HG03565 (cell line): ENCODE data around the gene CORIN.
A peak's percentile ranks its signal among the peaks of the same experiment; 100 is the strongest.

Source experiments
- ATAC-seq: cut with Tn5 transposase; IDR thresholded peaks from one replicate; pipeline ENCODE4 v1.9.1; 2021; ENCODE audit warnings: mild to moderate bottlenecking, moderate library complexity; ENCODE audit not compliant: unreplicated experiment

CORIN gene

DNA sequence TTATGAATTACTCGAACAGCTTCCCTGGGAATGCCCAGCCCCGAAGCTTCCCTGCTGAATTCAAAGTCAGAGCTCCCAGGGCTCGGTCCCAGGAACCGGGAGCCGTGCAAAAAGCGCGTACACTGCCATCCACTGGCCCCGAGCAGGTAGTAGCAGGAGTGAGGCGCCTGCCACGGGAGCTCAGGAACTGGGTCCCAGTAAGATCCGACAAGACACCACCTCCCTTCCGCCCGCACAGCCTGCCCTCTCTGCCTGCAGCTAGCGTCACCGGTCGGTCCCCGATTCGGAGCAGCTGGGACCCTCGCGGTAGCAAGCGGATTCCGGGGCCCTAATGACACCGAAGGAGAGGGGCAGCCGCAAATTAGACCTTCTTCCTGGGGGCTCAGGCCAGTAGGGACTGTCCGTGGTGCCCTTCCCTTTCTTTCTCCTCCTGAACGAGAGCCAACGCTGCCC lies 1.2 kb downstream of the CORIN start:
- peak; percentile 41 for ATAC-seq

DNA sequence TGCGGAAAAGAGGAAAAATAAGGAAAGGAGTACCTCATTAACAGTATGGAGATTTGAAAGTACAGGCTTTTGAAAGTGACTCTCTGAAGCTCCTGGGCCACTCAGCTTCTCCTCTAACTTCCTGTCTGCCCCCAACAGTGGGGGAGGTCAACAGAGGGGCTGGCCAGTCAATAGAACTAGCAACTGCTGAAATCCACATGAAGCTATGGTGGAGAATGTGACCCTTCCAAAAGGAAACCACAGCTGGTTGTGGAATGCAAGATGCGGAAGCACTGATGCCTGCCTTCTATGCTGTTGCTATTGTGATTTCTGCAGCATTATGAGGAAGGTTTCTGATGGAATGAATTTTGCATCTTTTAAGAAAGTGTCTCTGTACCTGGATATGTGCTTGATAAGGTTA lies 2.4 kb downstream of the CORIN start:
- no peak for ATAC-seq

DNA sequence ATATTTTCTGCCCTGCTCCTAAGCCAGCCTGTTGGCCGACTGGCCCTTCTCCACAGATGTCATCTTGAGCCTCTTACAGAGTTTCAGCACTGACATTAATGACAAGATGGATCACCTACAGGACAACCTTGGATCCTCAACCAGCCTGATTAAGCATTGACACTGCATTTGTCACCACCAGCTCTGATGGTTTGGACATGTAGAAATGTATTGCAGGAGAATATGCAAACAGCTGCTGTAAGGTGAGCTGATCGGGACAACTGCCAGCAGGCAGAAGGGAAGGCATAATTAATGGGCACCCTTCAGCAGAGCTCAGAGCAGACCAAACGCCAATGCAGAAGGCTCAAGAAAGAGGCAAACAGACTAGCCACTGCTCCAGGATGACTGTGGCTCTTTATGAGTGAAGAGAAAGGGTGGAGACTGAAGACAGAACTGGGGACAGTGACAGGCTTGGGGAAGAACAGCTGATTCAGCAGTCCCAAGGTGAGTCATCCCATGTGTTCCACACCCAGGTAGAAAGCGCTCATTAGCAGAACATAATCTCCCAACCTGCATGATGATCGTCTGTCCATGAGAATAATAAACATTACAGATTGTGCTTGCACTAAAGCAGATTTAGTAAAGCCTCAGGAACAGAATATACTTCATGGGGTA lies 6.7 kb downstream of the CORIN start:
- no peak for ATAC-seq

DNA sequence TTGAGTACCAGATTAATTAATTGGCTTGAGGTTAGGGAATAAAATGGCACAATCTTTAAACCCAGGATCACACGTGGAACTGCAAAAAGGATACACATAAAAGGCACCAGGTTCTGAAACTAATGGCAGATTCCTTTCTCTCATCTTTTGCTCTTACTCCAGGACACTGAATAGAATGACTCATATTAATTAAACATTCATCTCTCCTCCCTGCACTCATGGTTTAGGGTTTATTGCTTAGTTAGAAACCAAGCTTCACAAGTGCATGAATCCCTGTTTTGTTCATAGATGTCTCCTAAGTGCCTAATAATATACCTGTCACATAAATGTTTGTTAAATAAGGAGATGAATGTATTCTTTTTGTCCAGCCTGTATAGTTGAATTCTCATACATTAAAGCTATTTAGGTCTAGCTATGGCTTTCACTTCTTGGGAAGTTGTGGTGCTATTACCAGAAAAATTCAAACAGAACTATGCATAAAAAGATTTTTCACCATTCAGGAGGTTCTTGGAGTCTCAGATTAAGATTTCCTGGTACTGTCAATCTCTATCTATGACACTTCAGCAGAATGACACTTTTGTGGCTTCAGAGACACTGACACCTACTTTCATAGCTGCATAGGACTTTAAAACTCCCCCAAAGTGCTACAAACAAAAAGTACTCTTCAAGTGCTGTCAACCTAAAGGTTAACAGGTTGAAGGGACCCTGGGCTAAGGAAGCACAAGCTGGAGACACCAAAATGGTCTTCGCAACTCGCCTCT lies 7.4 kb downstream of the CORIN start:
- no peak for ATAC-seq

DNA sequence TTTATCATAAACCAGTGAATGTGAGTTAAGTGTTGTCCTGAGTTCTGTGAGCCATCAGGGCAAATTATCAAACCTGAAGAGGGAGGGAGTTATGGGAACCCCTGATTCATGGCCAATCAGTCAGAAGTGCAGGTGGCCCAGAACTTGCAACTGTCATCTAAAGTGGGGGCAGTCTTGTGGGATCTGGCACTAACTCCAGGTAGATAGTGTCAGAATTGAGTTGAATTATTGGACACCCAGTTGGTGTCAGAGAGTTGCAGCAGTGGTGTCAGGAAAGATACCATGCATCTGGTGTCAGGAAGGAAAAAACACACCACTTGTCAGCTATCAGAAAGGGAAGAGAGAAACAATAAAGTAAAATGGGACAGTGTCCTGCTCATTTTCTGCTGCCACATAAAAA lies 8.4 kb downstream of the CORIN start:
- ATAC-seq, result no peak

DNA sequence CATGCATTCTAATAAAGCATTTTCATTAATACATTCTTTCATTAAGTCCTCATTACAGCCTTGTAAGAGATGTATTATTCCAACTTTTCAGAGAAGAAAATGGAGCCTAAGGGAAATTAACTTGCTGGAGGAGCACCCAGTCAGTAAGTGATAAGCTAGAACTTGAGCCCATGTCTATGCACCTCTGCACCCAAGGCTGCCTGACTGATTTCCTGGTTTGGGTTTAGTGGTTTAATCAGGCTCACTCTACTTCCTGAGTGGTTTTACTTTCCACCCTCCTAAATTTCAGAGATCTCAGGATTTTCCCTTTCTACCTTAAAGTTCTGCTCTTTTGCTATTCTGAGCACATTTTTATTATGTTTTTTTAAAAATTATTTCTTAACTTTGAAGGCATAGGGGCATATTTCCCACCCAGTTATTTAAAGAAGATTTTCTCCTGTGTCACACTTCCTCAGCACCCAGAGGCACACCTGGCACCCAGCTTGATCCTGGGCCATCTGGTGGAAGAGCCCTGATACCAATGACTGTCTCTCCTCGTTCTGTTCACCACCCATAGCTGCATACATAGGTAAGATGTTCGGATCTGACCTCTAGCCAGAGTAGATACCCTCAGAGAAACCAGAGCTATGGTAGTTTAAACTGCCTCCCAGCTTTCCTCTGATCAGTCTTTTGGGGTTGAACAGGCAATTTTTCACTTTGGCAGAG lies 10.4 kb downstream of the CORIN start:
- ATAC-seq, result no peak

DNA sequence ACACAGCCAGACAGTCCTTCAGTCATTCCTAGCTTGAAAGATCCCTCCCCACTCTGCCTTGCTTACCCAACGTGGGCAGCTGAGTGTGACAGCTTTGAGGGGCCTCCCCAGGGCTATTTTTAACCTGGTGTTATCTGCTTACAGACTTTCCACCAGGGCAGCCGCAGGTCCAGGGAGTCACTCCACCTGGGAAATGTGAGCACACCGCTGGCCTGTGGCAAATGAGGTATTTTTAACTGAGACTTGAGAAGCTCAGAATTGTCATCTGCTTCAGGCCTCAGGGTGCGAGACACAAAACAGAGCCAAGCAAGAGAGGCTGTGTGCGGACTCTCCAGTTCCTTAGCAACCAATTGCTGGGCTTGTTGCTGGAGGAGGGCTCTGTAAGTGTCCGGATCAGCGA lies 13.0 kb downstream of the CORIN start:
- ATAC-seq, result peak; percentile 53

DNA sequence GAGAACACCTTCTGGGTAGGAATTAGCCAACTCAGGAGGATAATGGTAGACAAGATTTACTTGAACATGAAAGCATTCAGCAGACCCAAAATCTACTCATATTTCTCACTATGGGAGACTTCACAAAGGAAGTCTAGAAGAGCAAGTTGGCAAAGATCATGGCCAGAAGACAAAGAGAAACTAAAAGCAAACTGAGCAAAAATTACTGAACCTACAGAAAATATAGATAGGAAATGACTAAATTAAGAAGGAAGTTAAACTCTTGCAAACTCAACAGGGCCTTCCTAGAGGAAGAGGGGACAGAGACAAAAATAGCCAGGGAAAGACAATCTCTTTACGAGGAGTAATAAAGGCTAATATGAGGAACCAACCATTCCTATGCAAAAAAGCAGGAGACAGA lies 18.7 kb downstream of the CORIN start:
- no peak for ATAC-seq

DNA sequence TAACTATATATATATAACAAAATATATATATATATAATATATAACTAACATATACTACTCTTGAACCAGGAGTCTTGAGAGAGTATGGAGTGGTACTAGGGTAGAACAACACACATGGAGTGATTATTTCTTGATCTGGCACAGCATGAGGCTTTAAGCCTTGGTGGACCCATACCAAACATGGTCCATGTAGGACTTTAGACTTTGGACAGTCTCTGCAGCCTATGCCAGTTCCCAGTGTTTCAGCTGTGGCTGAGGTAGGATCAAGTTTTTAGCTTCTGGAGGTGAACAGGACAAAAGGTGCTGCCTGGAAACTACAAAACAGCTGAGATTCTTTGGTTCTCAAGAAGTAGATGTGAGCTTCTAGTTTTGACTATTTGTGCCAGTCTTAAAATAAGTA lies 20.6 kb downstream of the CORIN start:
- no peak for ATAC-seq

DNA sequence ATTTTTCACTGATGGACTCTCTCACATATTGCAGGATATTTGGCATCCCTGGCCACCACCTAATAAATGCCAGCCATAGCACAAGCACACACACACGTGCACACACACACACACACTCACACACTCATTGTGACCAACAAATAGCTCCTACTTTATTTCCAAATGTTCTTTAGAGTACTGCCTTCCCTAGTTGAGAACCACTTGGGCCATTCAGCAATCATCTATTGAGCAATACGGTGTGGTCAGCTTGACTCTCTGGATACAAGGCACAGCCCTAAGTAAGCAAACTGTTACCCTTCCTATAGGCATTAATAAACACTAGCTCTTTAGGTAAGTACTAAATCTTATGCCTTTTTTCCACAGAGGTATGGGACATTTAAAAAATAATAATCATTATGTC lies 21.1 kb downstream of the CORIN start:
- ATAC-seq, result no peak

DNA sequence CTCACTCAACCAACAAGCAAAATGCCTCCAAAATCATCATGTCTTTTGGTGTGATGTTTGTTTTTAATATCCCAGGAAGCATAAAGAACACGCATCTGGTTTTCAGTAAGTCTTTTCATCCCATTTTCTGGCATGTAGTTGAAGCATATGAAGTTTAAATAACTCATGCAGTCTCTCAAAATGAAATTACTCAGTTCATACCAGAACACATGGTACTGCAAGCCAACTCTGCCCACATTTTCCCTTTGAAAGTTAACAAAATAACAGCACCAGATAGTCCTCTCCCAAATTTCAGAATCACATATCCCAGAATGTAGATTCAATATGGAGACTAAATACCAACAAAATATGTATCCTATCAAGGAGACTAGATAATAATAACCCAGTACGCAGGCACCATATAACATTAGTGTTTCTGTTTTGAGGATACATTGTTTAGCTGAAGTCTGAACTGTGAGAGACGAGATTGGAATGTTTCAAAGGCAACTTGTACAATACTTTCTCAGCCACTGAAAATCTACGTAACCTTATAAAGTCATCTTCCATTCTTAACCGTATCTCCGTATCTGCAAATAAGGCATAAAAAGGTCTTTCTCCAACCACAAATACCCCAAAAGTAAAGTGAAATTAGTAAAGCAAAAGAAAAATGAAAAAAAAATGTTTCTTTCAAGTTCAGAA lies 23.1 kb downstream of the CORIN start:
- ATAC-seq, result no peak

DNA sequence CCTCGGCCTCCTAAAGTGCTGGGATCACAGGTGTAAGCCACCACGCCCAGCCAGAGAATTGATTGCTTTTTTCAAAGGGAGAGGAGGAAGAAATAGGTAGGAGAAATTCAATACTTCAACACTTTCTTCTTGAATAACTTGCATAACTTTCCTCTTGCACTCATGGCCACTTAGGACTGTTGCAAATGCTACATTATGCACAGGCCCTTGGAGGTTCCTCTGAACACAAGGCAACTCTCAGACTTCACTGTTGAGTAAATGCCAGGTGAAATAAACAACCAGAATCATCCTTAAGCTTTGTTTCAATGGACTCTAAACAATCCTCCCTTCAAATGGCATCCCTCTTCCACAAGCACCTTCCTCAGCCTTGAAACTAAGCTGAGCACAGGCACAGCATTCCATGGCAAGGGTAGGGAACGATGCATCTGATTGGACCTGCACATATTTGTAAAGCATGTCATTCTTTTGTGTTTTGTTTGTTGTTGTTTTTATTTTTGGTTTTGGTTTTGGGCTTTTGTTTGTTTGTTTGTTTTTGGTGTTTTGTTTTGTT lies 28.1 kb downstream of the CORIN start:
- ATAC-seq, result no peak

DNA sequence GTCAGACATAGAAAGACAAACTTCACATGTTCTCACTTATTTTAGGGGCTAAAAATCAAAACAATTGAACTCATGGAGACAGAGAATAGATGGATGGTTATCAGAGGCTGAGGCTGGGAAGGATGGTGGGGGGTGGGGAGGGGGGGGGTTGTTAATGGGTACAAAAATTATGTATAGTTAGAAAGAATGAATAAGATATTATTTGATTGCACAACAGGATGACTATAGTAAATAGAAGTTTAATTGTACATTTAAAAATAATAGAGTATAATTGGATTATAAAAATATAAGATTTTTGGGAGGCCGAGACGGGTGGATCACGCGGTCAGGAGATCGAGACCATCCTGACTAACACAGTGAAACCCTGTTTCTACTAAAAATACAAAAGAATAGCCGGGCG lies 33.3 kb downstream of the CORIN start:
- no peak for ATAC-seq

DNA sequence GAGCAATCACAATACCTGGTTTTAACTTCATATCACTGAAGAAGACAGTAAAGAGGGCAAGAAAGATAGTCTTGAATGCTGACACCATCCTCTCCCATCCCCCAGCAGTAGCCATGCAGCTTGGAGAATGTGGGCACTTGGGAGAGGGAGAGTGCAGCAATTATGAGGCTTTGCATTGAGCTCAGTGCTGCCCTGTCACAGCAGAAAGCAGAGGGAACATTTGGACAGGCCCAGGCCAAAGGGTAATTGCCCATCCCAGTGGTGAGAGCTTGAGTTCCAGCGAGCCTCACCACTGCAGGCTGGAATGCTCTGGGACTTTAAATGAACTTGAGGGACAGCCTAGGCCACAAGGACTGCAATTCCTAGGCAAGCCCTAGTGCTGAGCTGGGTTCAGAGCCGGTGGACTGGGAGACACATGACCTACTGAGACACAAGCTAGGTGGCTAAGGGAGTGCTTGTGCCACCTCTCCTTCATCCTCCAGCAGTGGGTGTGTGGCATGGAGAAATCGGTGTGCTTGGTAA lies 36.3 kb downstream of the CORIN start:
- ATAC-seq, result no peak

DNA sequence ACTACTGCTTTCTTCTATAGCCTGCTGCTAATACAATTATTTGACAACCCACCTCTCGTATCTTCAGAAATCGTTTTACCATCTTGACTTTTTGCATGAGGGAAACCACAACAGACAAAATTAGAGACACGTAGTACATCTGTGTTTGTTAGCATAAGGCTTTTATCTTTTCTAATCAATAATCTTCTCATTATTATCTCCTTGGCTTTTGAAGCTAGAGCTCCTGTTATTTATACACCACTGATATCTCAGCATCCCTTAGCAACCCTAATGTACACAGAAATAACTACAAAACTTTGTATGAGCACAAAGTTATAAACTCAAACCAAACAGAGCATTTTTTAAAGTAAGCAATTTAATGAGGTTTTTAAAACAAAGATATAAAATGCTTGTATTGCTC lies 39.7 kb downstream of the CORIN start:
- ATAC-seq, result no peak

DNA sequence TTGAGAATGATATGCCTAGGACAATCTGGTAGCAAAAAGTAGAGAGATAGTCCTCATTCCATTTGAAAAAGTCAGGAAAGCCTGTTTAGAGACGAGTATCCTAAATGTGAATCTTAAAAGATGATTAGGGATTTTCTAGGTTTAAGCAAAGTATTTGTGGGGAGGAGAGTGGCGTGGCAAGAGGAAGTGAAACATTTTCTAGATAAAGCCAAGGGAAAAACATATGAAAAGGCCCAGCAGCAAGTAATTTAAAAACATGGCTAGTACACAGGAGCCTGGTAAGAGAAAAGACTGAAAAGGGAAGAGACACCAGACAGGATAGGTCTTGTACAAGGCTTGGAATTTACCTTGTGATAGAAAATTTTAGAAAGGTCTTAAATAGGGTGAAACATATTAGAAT lies 45.9 kb downstream of the CORIN start:
- no peak for ATAC-seq

DNA sequence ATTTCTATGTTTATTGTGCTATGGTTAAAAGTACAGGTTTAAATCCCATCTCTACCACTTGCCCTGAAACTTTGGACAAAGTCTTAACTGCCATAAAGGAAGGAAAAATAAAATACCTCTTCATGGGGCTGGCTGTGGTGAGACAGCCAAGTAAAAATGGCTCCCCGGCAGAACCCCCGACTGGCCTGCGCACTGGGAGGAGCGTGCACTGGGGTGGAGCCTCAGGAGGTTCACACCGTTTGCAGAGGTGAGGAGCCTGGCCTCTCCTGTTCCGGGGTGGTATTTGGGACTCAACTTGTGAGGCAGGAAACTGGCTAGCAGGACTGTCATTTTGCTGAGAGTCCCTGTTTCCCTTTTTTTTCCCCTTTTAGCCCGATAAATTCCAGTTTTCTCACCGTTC lies 47.8 kb downstream of the CORIN start:
- ATAC-seq, result no peak

DNA sequence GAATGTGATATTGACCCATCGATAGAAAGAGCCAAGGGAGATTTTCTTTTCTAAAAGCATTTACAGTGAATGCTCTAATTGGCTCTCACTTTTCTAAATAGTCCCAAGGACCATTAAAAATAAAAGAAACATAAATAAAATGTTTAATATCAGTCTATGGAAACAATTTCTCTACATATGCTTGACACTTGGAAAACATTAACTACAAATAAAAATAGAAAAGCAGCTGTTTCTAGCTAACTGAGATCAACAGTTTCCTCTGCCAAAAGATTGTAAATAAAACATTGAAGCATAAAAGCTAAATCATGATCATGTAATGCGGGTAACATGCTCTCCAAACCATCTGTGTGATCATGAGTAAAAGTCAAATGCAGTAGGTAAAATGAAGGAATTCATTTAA lies 49.7 kb downstream of the CORIN start:
- ATAC-seq, result no peak

DNA sequence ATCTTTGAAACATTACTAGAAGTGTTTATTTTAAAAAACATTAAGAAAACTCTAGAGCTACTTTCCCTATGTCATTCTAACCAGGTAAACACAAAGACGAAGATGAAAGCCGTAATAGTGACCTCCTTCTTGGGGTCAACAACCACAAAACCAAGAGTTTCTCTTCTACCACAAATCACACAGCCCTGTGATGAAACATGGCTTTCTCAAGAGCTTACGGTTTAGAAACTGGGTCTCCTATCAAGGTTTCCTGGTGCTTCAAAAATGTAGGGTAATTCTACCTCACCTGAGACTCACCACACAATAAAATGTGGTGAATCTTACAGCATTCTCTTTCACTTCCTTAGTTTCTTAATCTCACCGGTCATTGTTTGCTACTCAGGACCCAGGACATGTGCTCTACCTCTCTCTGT lies 50.9 kb downstream of the CORIN start:
- peak; percentile 92 for ATAC-seq

DNA sequence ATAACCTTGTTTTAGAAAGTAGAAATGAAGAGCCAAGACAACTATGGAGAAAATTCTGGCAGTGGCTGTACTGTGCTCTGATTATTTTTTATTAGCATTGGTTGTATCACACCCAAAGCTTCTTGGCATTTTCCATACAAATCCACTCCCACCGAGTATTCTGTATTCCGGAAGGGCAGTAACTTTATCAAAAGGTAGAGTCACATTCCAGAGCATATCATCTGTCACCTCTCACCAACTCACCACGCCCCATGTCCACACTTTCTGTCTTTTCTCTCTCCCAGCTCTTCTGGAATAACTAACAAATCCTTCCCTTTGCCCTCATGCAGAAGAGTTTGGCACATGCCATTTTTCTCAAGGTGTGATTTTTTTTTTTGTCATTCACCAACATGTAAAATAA lies 52.7 kb downstream of the CORIN start:
- no peak for ATAC-seq

DNA sequence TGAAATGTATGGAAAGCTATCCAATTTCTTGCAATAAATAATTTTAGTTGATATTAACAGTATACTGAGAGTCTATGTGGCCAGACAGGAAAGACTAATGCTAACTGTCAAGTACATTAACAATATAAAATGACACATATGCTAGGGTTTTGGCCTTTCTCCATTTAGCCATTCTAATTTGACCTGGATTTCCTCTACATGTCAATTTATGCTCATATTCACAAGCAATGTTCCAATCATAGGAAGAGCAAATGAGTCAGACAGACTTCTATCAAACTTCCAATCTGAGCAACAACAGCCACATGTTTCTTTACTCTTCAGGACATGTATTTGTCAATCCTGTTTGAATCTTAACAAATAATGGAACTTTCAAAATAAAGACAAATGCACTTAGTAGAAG lies 53.6 kb downstream of the CORIN start:
- no peak for ATAC-seq
